GM19372 (cell line): ENCODE results near the gene BSCL2.
"Not testable (repeated sequence)": the region's sequence is repeated elsewhere in the genome, so short reads cannot be mapped to it uniquely, and the experiment has no call there.

Experiments
- ATAC-seq: cut with Tn5 transposase; IDR thresholded peaks from one replicate; pipeline ENCODE4 v1.9.1; 2021; ENCODE audit warnings: mild to moderate bottlenecking, low read depth, moderate library complexity; ENCODE audit not compliant: unreplicated experiment

The BSCL2 gene

GRCh38 chr11:62707277-62707861 is at the start of gene BSCL2, which contains the start of gene GNG3:
Gene BSCL2, minus strand, starts transcription at chr11:62707424. Its CDS starts 229 bp downstream, at chr11:62707195.
Gene GNG3, plus strand, starts transcription at chr11:62707676. Its CDS starts 620 bp downstream, at chr11:62708296.
- no peak for ATAC-seq

- no peak for ATAC-seq
Observed at GRCh38 chr11:62755086-62755615, 47.9 kb upstream of the BSCL2 start.

- ATAC-seq: peak; percentile 97
Observed at GRCh38 chr11:62753736-62754603, 46.7 kb upstream of the BSCL2 start, which contains the start of gene ZBTB3. Gene ZBTB3, minus strand, starts transcription at chr11:62754160. Its CDS starts 496 bp downstream, at chr11:62753664.

- no peak for ATAC-seq
Observed at GRCh38 chr11:62752994-62753735, 45.9 kb upstream of the BSCL2 start.

- ATAC-seq: no peak
Observed at GRCh38 chr11:62752177-62752785, 45.1 kb upstream of the BSCL2 start.

GRCh38 chr11:62749931-62750330 is 42.7 kb upstream of the BSCL2 start:
- not testable (repeated sequence) for ATAC-seq

- no peak for ATAC-seq
Observed at GRCh38 chr11:62747475-62748160, 40.4 kb upstream of the BSCL2 start.

- ATAC-seq: no peak
Observed at GRCh38 chr11:62737196-62737595, 30.0 kb upstream of the BSCL2 start.

GRCh38 chr11:62732830-62733229 is 25.6 kb upstream of the BSCL2 start:
- no peak for ATAC-seq

GRCh38 chr11:62730076-62730475 is 22.9 kb upstream of the BSCL2 start:
- not testable (repeated sequence) for ATAC-seq

GRCh38 chr11:62728171-62728988 is 21.2 kb upstream of the BSCL2 start, which contains the start of gene TTC9C:
Gene TTC9C, plus strand, starts transcription at chr11:62728486. Its CDS starts 363 bp downstream, at chr11:62728849.
- ATAC-seq: peak; percentile 4

GRCh38 chr11:62727872-62728170 is 20.6 kb upstream of the BSCL2 start:
- ATAC-seq: peak; percentile 46

- ATAC-seq: peak; percentile 64
Observed at GRCh38 chr11:62727165-62727871, 20.1 kb upstream of the BSCL2 start, which contains the start of gene HNRNPUL2. Gene HNRNPUL2, minus strand, starts transcription at chr11:62727457. Its CDS starts 301 bp downstream, at chr11:62727156.

GRCh38 chr11:62726915-62727164 is 19.6 kb upstream of the BSCL2 start:
- no peak for ATAC-seq

GRCh38 chr11:62726156-62726914 is 19.1 kb upstream of the BSCL2 start:
- ATAC-seq: peak; percentile 2

- ATAC-seq: no peak
Observed at GRCh38 chr11:62725646-62726045, 18.4 kb upstream of the BSCL2 start.

- ATAC-seq: no peak
Observed at GRCh38 chr11:62724171-62724570, 16.9 kb upstream of the BSCL2 start.

- ATAC-seq: no peak
Observed at GRCh38 chr11:62721994-62722393, 14.8 kb upstream of the BSCL2 start.
